ENCODE measurements around the gene MOSMO. TPM values are rescaled to one million over a fixed set of nuclear protein-coding genes. Genes with fewer than 3 reads are reported as not detected.

Gene MOSMO
- total and polyA plus RNA-seq, 7 donors: 6.0 to 21.3 (median 11.3) TPM

- intact Hi-C loops (cut with DNase I): loop anchor here in 1 of 2 donors (5.0 kb wide), 1 partner anchor 289 kb away; the partner anchor contains the start of gene POLR3E
- ATAC-seq (peak; percentile 10 to 31 (median 18)), DNase-seq (peak; percentile 38 to 66)
- TF ChIP-seq, protein P1, sequence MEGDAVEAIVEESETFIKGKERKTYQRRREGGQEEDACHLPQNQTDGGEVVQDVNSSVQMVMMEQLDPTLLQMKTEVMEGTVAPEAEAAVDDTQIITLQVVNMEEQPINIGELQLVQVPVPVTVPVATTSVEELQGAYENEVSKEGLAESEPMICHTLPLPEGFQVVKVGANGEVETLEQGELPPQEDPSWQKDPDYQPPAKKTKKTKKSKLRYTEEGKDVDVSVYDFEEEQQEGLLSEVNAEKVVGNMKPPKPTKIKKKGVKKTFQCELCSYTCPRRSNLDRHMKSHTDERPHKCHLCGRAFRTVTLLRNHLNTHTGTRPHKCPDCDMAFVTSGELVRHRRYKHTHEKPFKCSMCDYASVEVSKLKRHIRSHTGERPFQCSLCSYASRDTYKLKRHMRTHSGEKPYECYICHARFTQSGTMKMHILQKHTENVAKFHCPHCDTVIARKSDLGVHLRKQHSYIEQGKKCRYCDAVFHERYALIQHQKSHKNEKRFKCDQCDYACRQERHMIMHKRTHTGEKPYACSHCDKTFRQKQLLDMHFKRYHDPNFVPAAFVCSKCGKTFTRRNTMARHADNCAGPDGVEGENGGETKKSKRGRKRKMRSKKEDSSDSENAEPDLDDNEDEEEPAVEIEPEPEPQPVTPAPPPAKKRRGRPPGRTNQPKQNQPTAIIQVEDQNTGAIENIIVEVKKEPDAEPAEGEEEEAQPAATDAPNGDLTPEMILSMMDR (IDR thresholded peaks at IDR 0.05): no peak
- WGBS, 3 donors: 1% methylated on average over 50 to 65 of the region's 65 CpGs
- Histone ChIP-seq H3K4me1 (peaks cover 35% of the 10 kb centered on the region), H3K9me3 (no peaks in the 10 kb centered on the region), H3K27ac (peak overlapping the region; percentile 50), H3K27me3 (ENCODE audit: insufficient read depth in 3 of 3, low read length in 2 of 3) (no peaks in the 10 kb centered on the region), H3K36me3 (ENCODE audit: insufficient read depth in 1 of 2, low read depth in 1 of 2) (no peaks in the 10 kb centered on the region), H3K4me3 (peak overlapping the region; percentile 99)
These were observed 526 bp downstream of the MOSMO start for GRCh38 chr16:22008215-22009059.

DNA sequence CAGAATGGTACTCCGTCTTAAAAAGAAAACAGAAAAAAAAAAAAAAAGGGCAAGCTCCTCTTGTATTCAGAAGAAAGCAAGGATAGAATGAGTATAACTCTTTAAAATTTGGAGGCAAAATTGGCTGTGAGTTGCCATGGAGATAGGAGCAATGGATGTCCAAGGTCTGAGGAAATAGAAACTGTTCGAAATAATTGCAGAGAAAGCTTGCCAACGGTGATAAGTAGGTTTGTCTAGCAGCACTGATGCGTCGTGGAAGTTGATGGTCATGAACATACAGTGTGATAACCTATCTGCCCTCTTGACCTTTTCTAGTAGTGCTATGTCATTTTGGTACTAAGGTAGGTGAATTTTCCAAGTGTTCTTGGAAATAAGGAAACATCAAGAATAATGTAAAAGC is 3.0 kb downstream of the MOSMO start:
- H3K36me3 ChIP-seq (ENCODE audit: insufficient read depth in 1 of 2, low read depth in 1 of 2): no peaks in the 10 kb centered on the region
- ATAC-seq (no peak), DNase-seq (no peak)
- H3K4me3 ChIP-seq: no peak overlapping the region
- H3K27me3 ChIP-seq (ENCODE audit: insufficient read depth in 3 of 3, low read length in 2 of 3): no peaks in the 10 kb centered on the region
- H3K27ac ChIP-seq: no peak overlapping the region
- H3K9me3 ChIP-seq: no peaks in the 10 kb centered on the region
- H3K4me1 ChIP-seq: peaks cover 44% of the 10 kb centered on the region
- TF ChIP-seq, protein P1 (IDR thresholded peaks at IDR 0.05): no peak
- WGBS, 3 donors: 76 to 82% (median 79%) methylated on average over 5 of the region's 5 CpGs
- intact Hi-C loops (cut with DNase I): no loop called here

DNA sequence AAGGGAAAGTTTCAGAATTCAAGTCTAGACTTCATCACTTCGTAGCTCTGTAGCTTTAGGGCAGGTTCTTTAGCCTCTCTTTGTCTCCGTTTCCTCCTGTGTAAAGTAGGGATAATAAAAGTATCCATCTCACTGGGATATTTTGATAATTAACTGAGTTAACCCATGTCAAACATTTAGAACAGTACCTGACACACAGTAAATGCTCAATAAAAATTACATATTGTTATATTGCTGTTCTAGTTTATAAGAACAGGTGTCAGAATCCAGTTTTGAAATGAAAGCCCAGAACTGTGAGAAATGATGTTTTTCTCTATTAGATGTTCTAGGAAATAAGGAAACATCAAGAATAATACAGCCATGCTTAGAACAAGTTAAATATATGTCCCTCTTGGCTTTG is 4.3 kb downstream of the MOSMO start:
- H3K36me3 ChIP-seq (ENCODE audit: insufficient read depth in 1 of 2, low read depth in 1 of 2): no peaks in the 10 kb centered on the region
- TF ChIP-seq, protein P1 (IDR thresholded peaks at IDR 0.05): no peak
- WGBS, 3 donors: 41% methylated on average over 2 of the region's 2 CpGs
- H3K9me3 ChIP-seq: no peaks in the 10 kb centered on the region
- no peaks in the 10 kb centered on the region for H3K27me3 ChIP-seq (ENCODE audit: insufficient read depth in 3 of 3, low read length in 2 of 3)
- H3K4me1 ChIP-seq: peaks cover 47% of the 10 kb centered on the region
- DNase-seq (no peak), ATAC-seq (no peak)
- H3K4me3 ChIP-seq: no peak overlapping the region
- intact Hi-C loops (cut with DNase I): no loop called here
- no peak overlapping the region for H3K27ac ChIP-seq

DNA sequence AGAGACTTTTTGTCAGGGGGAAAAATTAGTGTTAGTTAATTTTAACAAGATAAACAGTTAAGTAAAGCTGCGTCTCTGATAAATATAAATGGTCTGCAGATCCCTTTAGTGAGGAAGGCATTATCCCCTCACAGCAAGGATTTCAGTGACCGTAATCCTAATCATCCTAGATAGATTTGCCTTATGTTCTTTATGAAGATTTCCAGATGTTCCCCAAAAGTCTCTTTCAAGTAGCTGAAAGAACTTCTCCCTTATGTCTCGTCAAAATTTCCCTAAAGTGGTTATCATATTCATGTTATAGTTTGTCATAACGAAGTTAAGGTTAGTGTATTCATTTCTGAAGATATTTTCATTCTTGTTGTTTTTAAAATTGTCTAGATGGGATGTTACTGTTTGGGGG is 5.6 kb downstream of the MOSMO start:
- WGBS, 3 donors: 73 to 77% (median 73%) methylated on average over 4 of the region's 4 CpGs
- TF ChIP-seq, protein P1 (IDR thresholded peaks at IDR 0.05): no peak
- no peaks in the 10 kb centered on the region for H3K36me3 ChIP-seq (ENCODE audit: insufficient read depth in 1 of 2, low read depth in 1 of 2)
- H3K4me3 ChIP-seq: no peak overlapping the region
- intact Hi-C loops (cut with DNase I): no loop called here
- DNase-seq (no peak), ATAC-seq (no peak)
- H3K27me3 ChIP-seq (ENCODE audit: insufficient read depth in 3 of 3, low read length in 2 of 3): no peaks in the 10 kb centered on the region
- H3K9me3 ChIP-seq: no peaks in the 10 kb centered on the region
- H3K27ac ChIP-seq: no peak overlapping the region
- H3K4me1 ChIP-seq: peaks cover 59% of the 10 kb centered on the region

Measured in psoas muscle (tissue), 8 donors.